ENCODE data around the gene NMNAT3.

- no peak for TF ChIP-seq CTCF (IDR thresholded peaks at IDR 0.05)
- TF ChIP-seq POLR2A (IDR thresholded peaks at IDR 0.05): no peak
These were observed 131.0 kb downstream of the NMNAT3 start for GRCh38 chr3:139546772-139547171.
